Thyroid gland (tissue), 4 donors: ENCODE measurements around the gene MSMP. TPM values are rescaled to one million over a fixed set of nuclear protein-coding genes. Genes with fewer than 3 reads are reported as not detected.
A peak's percentile ranks its signal among the peaks of the same experiment; 100 is the strongest.

Experiments
- DNase-seq, 2 donors: peaks; one replicate each; pipeline ENCODE4 v3.0.0-alpha.2; 2019
- H3K27ac ChIP-seq, 3 donors: fragments of 200-600 bp; sonication (generic); 1 replicate in 2 of 3; 2 replicates in 1 of 3; pipeline ENCODE4 v1.5.1; 2016 to 2019; ENCODE audit warnings: mild to moderate bottlenecking in 1 of 3, moderate library complexity in 1 of 3
- H3K27me3 ChIP-seq: fragments of 200-600 bp; sonication (generic); one replicate; pipeline ENCODE4 v1.5.1; 2019
- H3K36me3 ChIP-seq, 2 donors: fragments of 200-600 bp; sonication (generic); one replicate each; pipeline ENCODE4 v1.5.1; 2016 to 2019
- H3K4me1 ChIP-seq, 2 donors: fragments of 200-600 bp; sonication (generic); one replicate each; pipeline ENCODE4 v1.5.1; 2017 to 2019
- H3K4me3 ChIP-seq, 3 donors: fragments of 200-600 bp; sonication (generic); replicated peaks in 1 of 3; 1 replicate in 2 of 3; 2 replicates in 1 of 3; pipeline ENCODE4 v1.5.1; 2016; ENCODE audit warnings: mild to moderate bottlenecking in 1 of 3
- H3K9me3 ChIP-seq: fragments of 200-600 bp; sonication (generic); one replicate; pipeline ENCODE4 v1.5.1; 2017
- POLR2A ChIP-seq, 2 donors: fragments of 450-650 bp; IDR thresholded peaks; one replicate each; pipeline ENCODE4 v1.6.1; 2017; ENCODE audit warnings: antibody characterized with exemption in 2 of 2, mild to moderate bottlenecking in 2 of 2, moderate library complexity in 1 of 2
- WGBS, 2 donors: methylation state at CpG; one replicate each; pipeline ENCODE4 v1.1.5; 2017; 5-methylcytosine and 5-hydroxymethylcytosine counted together
- intact Hi-C: fragments of 100-400 bp; cut with DNase I; formaldehyde crosslinking; loops from one replicate; pipeline ENCODE4 v1.15.1; 2023
- total RNA-seq, 4 donors: library from RNA; depleted of rRNA; stranded (reverse); fragments of >200 nt; gene quantifications; one replicate each; pipeline ENCODE4 v1.2.3, GENCODE V29; 2016
- TF ChIP-seq, protein P1 (sequence below), 6 experiments: fragments of 200-600 bp in 3 of 6; fragments of 450-650 bp in 3 of 6; sonication (generic) in 3 of 6; IDR thresholded peaks; one replicate each; pipeline ENCODE4 v1.5.1; 2016 to 2019; ENCODE audit warnings: antibody characterized with exemption in 6 of 6, mild to moderate bottlenecking in 2 of 6, inconsistent platforms in 1 of 6, moderate library complexity in 1 of 6

Gene MSMP
- total RNA-seq, 4 donors from 2014 or later = 0.67 TPM; not detected in 3

DNA sequence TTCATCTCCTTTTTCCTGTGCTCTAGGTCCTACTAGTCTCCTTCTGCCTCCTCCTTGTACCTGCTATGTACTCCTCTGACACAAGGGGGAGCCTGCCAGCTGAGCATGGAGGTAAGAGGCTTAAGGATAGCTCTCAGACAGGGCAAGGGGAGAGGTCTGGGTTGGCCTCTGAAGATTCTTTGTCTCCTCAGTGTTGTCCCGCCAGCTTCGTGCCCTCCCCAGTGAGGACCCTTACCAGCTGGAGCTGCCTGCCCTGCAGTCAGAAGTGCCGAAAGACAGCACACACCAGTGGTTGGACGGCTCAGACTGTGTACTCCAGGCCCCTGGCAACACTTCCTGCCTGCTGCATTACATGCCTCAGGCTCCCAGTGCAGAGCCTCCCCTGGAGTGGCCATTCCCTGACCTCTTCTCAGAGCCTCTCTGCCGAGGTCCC lies 17.9 kb downstream of the MSMP start:
- intact Hi-C loops = no loop called here

DNA sequence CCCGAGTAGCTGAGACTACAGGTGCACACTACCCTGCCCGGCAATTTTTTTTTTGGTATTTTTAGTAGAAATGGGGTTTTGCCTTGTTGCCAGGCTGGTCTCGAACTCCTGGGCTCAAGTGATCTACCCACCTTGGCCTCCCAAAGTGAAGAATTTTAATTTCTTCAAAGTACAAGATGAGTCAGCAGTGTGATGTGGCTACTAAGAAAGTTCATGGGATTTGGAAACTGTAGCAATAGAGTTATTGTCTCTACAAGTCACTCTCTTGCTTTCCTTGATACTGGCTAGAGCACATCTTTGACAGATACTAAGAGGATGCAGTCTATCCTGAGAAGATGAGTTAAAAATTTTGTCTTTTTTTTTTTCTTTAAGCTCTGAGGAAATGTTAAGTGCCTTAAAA lies 20.0 kb downstream of the MSMP start:
- DNase-seq = no peak
- 93 to 97% methylated on average over 3 of the region's 3 CpGs for WGBS, 2 donors
- intact Hi-C loops = loop anchor here (5.0 kb wide), 1 partner anchor 132 kb away; no protein-coding TSS in a partner anchor
- H3K4me1 ChIP-seq = peaks cover 33% of the 10 kb centered on the region in 2 donors
- no peak for TF ChIP-seq POLR2A (IDR thresholded peaks at IDR 0.05)
- TF ChIP-seq, protein P1, sequence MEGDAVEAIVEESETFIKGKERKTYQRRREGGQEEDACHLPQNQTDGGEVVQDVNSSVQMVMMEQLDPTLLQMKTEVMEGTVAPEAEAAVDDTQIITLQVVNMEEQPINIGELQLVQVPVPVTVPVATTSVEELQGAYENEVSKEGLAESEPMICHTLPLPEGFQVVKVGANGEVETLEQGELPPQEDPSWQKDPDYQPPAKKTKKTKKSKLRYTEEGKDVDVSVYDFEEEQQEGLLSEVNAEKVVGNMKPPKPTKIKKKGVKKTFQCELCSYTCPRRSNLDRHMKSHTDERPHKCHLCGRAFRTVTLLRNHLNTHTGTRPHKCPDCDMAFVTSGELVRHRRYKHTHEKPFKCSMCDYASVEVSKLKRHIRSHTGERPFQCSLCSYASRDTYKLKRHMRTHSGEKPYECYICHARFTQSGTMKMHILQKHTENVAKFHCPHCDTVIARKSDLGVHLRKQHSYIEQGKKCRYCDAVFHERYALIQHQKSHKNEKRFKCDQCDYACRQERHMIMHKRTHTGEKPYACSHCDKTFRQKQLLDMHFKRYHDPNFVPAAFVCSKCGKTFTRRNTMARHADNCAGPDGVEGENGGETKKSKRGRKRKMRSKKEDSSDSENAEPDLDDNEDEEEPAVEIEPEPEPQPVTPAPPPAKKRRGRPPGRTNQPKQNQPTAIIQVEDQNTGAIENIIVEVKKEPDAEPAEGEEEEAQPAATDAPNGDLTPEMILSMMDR (IDR thresholded peaks at IDR 0.05) = no peak
- H3K4me3 ChIP-seq = no peak overlapping the region
- H3K27ac ChIP-seq = peak overlapping the region in 1 of 3 donors; percentile 96
- H3K36me3 ChIP-seq = peaks cover 41 to 43% of the 10 kb centered on the region in 2 donors
- no peaks in the 10 kb centered on the region for H3K9me3 ChIP-seq
- no peaks in the 10 kb centered on the region for H3K27me3 ChIP-seq

More for the DNA sequence above, 17.9 kb downstream of the MSMP start:
- TF ChIP-seq, protein P1 (IDR thresholded peaks at IDR 0.05) = peak; percentile 38 to 80 (median 62)
- TF ChIP-seq POLR2A (IDR thresholded peaks at IDR 0.05) = peak in 1 of 2 donors; percentile 5
- Histone ChIP-seq H3K27me3 (no peaks in the 10 kb centered on the region), H3K36me3 (peaks cover 59 to 64% of the 10 kb centered on the region in 2 donors), H3K4me1 (peaks cover 12 to 15% of the 10 kb centered on the region in 2 donors), H3K4me3 (no peak overlapping the region), H3K9me3 (no peaks in the 10 kb centered on the region), H3K27ac (no peak overlapping the region)
- 37 to 47% methylated on average over 4 to 5 of the region's 5 CpGs for WGBS, 2 donors
- peak; percentile 65 to 70 for DNase-seq

DNA sequence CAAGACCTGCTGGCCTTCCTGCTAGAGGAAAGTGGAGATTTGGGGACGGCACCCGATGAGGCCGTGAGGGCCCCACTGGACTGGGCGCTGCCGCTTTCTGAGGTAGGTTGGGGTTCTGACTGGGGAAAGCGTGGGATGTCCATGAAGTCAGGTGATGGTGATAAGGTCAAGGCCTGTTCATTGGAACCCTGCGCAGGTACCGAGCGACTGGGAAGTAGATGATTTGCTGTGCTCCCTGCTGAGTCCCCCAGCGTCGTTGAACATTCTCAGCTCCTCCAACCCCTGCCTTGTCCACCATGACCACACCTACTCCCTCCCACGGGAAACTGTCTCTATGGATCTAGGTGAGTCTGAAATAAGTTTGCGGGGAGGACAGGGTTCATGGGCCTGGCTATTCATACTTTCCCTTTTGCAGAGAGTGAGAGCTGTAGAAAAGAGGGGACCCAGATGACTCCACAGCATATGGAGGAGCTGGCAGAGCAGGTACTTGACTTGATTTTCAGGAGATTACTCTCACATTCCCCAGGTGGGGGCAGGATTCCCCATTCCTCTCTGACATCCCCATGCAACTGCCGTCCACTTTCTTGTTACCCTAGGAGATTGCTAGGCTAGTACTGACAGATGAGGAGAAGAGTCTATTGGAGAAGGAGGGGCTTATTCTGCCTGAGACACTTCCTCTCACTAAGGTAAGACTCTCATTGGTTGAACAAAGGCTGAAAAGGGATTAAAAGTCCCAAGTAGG lies 21.1 kb downstream of the MSMP start:
- Histone ChIP-seq H3K4me3 (peak overlapping the region; percentile 42 to 90 (median 82)), H3K9me3 (no peaks in the 10 kb centered on the region), H3K4me1 (peaks cover 44% of the 10 kb centered on the region in 2 donors), H3K27me3 (no peaks in the 10 kb centered on the region), H3K27ac (peak overlapping the region; percentile 88 to 96 (median 89)), H3K36me3 (peaks cover 30 to 32% of the 10 kb centered on the region in 2 donors)
- TF ChIP-seq POLR2A (IDR thresholded peaks at IDR 0.05) = no peak
- TF ChIP-seq, protein P1 (IDR thresholded peaks at IDR 0.05) = no peak
- DNase-seq = peak; percentile 44 to 46
- intact Hi-C loops = loop anchor here (5.0 kb wide), 1 partner anchor 131 kb away; no protein-coding TSS in a partner anchor
- 1 to 2% methylated on average over 9 to 14 of the region's 14 CpGs for WGBS, 2 donors

DNA sequence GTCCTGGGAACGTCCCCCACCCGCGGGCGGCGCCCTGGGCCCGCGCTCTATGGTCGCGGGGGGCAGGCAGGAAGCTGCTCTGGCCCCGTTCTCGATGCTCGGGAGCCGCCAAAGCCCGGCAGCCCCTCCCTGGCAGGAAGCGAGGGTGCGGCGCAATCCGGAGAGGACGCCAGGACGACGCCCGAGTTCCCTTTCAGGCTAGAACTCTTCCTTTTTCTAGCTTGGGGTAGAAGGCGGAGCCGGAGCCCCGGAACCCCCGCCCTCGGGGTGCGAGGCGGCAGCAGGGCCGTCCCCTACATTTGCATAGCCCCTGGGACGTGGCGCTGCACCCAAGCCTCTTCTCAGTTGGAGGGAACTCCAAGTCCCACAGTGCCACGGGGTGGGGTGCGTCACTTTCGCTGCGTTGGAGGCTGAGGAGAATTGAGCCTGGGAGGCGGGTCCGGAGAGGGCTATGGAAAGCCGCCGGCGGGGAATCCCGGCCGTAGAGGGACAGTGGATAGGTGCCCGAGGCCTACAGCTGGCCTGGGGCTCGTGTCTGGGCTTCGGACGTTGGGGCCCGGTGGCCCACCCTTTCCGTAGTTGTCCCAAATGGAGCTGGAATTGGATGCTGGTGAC lies 21.8 kb downstream of the MSMP start, which contains the start of the genes CREB3 and TLN1:
TSS of gene CREB3 (plus strand) at position 482 of the 615 bp plus-strand sequence. CDS start at position 589, 107 bp downstream.
TSS of gene TLN1 (minus strand) at position 11 of the 615 bp plus-strand sequence. CDS start 6,501 bp downstream, outside the sequence.
- H3K36me3 ChIP-seq = peaks cover 23 to 25% of the 10 kb centered on the region in 2 donors
- peak within 1 kb of the TSS; percentile 88 to 96 (median 89) for H3K27ac ChIP-seq
- peak; percentile 99 for DNase-seq
- WGBS, 2 donors = 0% methylated on average over 13 to 29 of the region's 49 CpGs
- no peaks in the 10 kb centered on the region for H3K9me3 ChIP-seq
- H3K4me3 ChIP-seq = peak within 1 kb of the TSS; percentile 82 to 90 (median 83)
- peaks cover 50 to 51% of the 10 kb centered on the region in 2 donors for H3K4me1 ChIP-seq
- peak in 1 of 2 donors; percentile 86 for TF ChIP-seq POLR2A (IDR thresholded peaks at IDR 0.05)
- TF ChIP-seq, protein P1 (IDR thresholded peaks at IDR 0.05) = no peak
- no peaks in the 10 kb centered on the region for H3K27me3 ChIP-seq
- intact Hi-C loops = loop anchor here (5.0 kb wide), 1 partner anchor 130 kb away; no protein-coding TSS in a partner anchor
